OCI-LY7 (cell line): ENCODE results near the gene KRT6C.

Experiments used
- CTCF ChIP-seq: fragments of 200-600 bp; sonication (generic); conservative IDR thresholded peaks from 2 replicates; pipeline ENCODE4 v1.5.1; 2014; ENCODE audit warnings: mild to moderate bottlenecking, antibody characterized with exemption, low read length, moderate library complexity, mixed read lengths
- EZH2phosphoT487 ChIP-seq: fragments of 200-600 bp; sonication (generic); IDR thresholded peaks from 2 replicates; pipeline ENCODE4 v1.6.1; 2018; ENCODE audit warnings: low read depth, borderline replicate concordance, mild to moderate bottlenecking, mixed run types, antibody characterized with exemption, low read length, moderate library complexity, mixed read lengths

- TF ChIP-seq CTCF (no peak), EZH2phosphoT487 (no peak)
Measured at GRCh38 chr12:52487211-52487610, 13.6 kb upstream of the KRT6C start.
